HepG2 (cell line): ENCODE measurements around the gene SLC9A8. TPM values are rescaled to one million over a fixed set of nuclear protein-coding genes. Genes with fewer than 3 reads are reported as not detected.
A peak's percentile ranks its signal among the peaks of the same experiment; 100 is the strongest.

Source experiments
- ARID3A ChIP-seq: IDR thresholded peaks from 2 replicates; pipeline ENCODE4 v1.6.1; 2012; ENCODE audit warnings: low read depth, low read length, improper control_type of control experiment
- ARID5B ChIP-seq: IDR thresholded peaks from 2 replicates; pipeline ENCODE4 v1.4.0; 2020; ENCODE audit warnings: mild to moderate bottlenecking, missing genetic modification reagents
- FOSL1 ChIP-seq: sonication (generic); formaldehyde crosslinking; IDR thresholded peaks from 2 replicates; pipeline ENCODE4 v1.9.0; 2021; ENCODE audit warnings: missing genetic modification reagents, borderline replicate concordance
- FOXP4 ChIP-seq: sonication (generic); formaldehyde crosslinking; IDR thresholded peaks from 2 replicates; pipeline ENCODE4 v1.4.0; 2020; ENCODE audit warnings: missing genetic modification reagents
- KDM4B ChIP-seq: sonication (generic); formaldehyde crosslinking; IDR thresholded peaks from 2 replicates; pipeline ENCODE4 v1.4.0; 2020; ENCODE audit warnings: missing genetic modification reagents
- MEF2D ChIP-seq: sonication (generic); formaldehyde crosslinking; IDR thresholded peaks from 2 replicates; pipeline ENCODE4 v1.5.1; 2020; ENCODE audit warnings: mild to moderate bottlenecking, missing genetic modification reagents
- MEIS2 ChIP-seq: sonication (generic); formaldehyde crosslinking; IDR thresholded peaks from 2 replicates; pipeline ENCODE4 v1.9.0; 2021; ENCODE audit warnings: mild to moderate bottlenecking, missing genetic modification reagents
- POGZ ChIP-seq: sonication (generic); formaldehyde crosslinking; IDR thresholded peaks from 2 replicates; pipeline ENCODE4 v1.4.0; 2020; ENCODE audit warnings: mild to moderate bottlenecking, missing genetic modification reagents
- RAD51 ChIP-seq: fragments of 450-650 bp; IDR thresholded peaks from 2 replicates; pipeline ENCODE4 v1.6.1; 2016; ENCODE audit warnings: borderline replicate concordance
- RNF2 ChIP-seq: fragments of 450-650 bp; conservative IDR thresholded peaks from 2 replicates; pipeline ENCODE4 v1.6.1; 2016; ENCODE audit warnings: low read depth
- THAP7 ChIP-seq: sonication (generic); formaldehyde crosslinking; IDR thresholded peaks from 2 replicates; pipeline ENCODE4 v1.8.1; 2023; ENCODE audit warnings: mild to moderate bottlenecking, missing genetic modification reagents
- TRAFD1 ChIP-seq: sonication (generic); formaldehyde crosslinking; IDR thresholded peaks from 2 replicates; pipeline ENCODE4 v1.5.1; 2020; ENCODE audit warnings: missing genetic modification reagents, mild to moderate bottlenecking, borderline replicate concordance
- ZFP37 ChIP-seq: sonication (generic); formaldehyde crosslinking; IDR thresholded peaks from 2 replicates; pipeline ENCODE4 v1.4.0; 2020; ENCODE audit warnings: missing genetic modification reagents, borderline replicate concordance
- ZKSCAN1 ChIP-seq: fragments of 150-350 bp; IDR thresholded peaks from 2 replicates; pipeline ENCODE4 v1.6.1; 2014; ENCODE audit warnings: low read length
- ZNF121 ChIP-seq: sonication (generic); formaldehyde crosslinking; IDR thresholded peaks from 2 replicates; pipeline ENCODE4 v1.5.0; 2020; ENCODE audit warnings: mild to moderate bottlenecking, missing genetic modification reagents
- polyA plus RNA-seq, 8 experiments: library from polyadenylated mRNA; depleted of rRNA in 3 of 8; stranded (reverse) in 7 of 8; unstranded in 1 of 8; fragments of >200 nt; fragmentation: Illumina TruSeq in 4 of 8; extraction: Trizol in 4 of 8; gene quantifications; 2 replicates each; pipeline versions ENCODE4 v1.2.1 to v1.2.3, GENCODE V29; 2011 to 2016; ENCODE audit warnings: low read depth in 4 of 8, missing spikeins in 1 of 8, mixed read lengths in 1 of 8; ENCODE audit not compliant: insufficient read depth in 1 of 8
- total RNA-seq, 5 experiments: library from RNA; depleted of rRNA; stranded (reverse); fragments of >200 nt; fragmentation: Illumina TruSeq; extraction: Trizol; gene quantifications; 2 replicates each; pipeline ENCODE4 v1.2.3, GENCODE V29; 2016; ENCODE audit warnings: low read depth in 1 of 5
- TF ChIP-seq, protein P1 (sequence below): sonication (generic); formaldehyde crosslinking; IDR thresholded peaks from 2 replicates; pipeline ENCODE4 v1.4.0; 2020; ENCODE audit warnings: mild to moderate bottlenecking, low read depth, missing genetic modification reagents
- TF ChIP-seq, protein P2 (sequence below), 2 experiments: fragments of 450-650 bp in 1 of 2; sonication (generic) in 1 of 2; formaldehyde crosslinking; IDR thresholded peaks; 2 replicates each; pipeline versions ENCODE4 v1.5.0 to v1.8.0; 2020 to 2022; ENCODE audit warnings: mild to moderate bottlenecking in 1 of 2, missing genetic modification reagents in 1 of 2

The SLC9A8 gene
- total and polyA plus RNA-seq, 2 of the 13 experiments (the other 11 are each of a cell fraction or from before 2014, with no cell fraction given), result 4.1 to 7.4 TPM

GRCh38 chr20:49928411-49929141 is 115.9 kb downstream of the SLC9A8 start (continued):
- TF ChIP-seq FOXP4 (no peak; the same call in 1 of the 2 replicates), ARID5B (CRISPR knock-in tag) (peak; percentile 64), RAD51 (no peak), FOSL1 (no peak), MEIS2 (CRISPR knock-in tag) (no peak), TRAFD1 (CRISPR knock-in tag) (no peak), MEF2D (CRISPR knock-in tag) (no peak; the same call in 1 of the 2 replicates), RNF2 (no peak), POGZ (CRISPR knock-in tag) (0 out of 2 replicates have a peak, but pooled peaks have one; percentile 25), ZKSCAN1 (0 out of 2 replicates have a peak, but pooled peaks have one; percentile 18), ZFP37 (CRISPR knock-in tag) (no peak), THAP7 (no peak), ZNF121 (CRISPR knock-in tag) (no peak), KDM4B (no peak), ARID3A (peak; percentile 82)
- TF ChIP-seq, protein P1, sequence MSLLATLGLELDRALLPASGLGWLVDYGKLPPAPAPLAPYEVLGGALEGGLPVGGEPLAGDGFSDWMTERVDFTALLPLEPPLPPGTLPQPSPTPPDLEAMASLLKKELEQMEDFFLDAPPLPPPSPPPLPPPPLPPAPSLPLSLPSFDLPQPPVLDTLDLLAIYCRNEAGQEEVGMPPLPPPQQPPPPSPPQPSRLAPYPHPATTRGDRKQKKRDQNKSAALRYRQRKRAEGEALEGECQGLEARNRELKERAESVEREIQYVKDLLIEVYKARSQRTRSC (CRISPR knock-in tag), result no peak
- TF ChIP-seq, protein P2, sequence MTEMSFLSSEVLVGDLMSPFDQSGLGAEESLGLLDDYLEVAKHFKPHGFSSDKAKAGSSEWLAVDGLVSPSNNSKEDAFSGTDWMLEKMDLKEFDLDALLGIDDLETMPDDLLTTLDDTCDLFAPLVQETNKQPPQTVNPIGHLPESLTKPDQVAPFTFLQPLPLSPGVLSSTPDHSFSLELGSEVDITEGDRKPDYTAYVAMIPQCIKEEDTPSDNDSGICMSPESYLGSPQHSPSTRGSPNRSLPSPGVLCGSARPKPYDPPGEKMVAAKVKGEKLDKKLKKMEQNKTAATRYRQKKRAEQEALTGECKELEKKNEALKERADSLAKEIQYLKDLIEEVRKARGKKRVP (CRISPR knock-in tag; IDR thresholded peaks at IDR 0.05), result no peak
